ENCODE data around the gene SLC6A3. TPM values are rescaled to one million over a fixed set of nuclear protein-coding genes. Genes with fewer than 3 reads are reported as not detected.

SLC6A3 gene
- total RNA-seq, 1 experiment from 2014 or later = not detected

GRCh38 chr5:1418921-1419280 lies 26.3 kb downstream of the SLC6A3 start:
- ChIA-PET CTCF (no interaction called here), POLR2A (no interaction called here)
- DNase-seq = no peak
- H3K9me3 ChIP-seq = no peaks in the 10 kb centered on the region
- H3K27ac Mint-ChIP-seq (ENCODE audit: unreplicated experiment) = no peak overlapping the region
- H3K4me3 ChIP-seq (ENCODE audit: low read depth, low read length) = no peak overlapping the region
- intact Hi-C loops (cut with micrococcal nuclease; ENCODE audit: unreplicated experiment) = no loop called here
- no peaks in the 10 kb centered on the region for H3K36me3 ChIP-seq (ENCODE audit: control insufficient read depth, insufficient read depth, low read length)
- H3K27me3 Mint-ChIP-seq (ENCODE audit: insufficient read depth, unreplicated experiment) = peaks cover 15% of the 10 kb centered on the region
- no peak overlapping the region for H3K4me3 Mint-ChIP-seq (ENCODE audit: unreplicated experiment)
- BruUV-seq (replicated peaks) = no TSS peak
- no peaks in the 10 kb centered on the region for H3K9me3 Mint-ChIP-seq (ENCODE audit: unreplicated experiment)
- H3K4me1 ChIP-seq = no peaks in the 10 kb centered on the region
- no peaks in the 10 kb centered on the region for H3K4me1 Mint-ChIP-seq (ENCODE audit: low read depth, unreplicated experiment)
- no peak for TF ChIP-seq CTCF (IDR thresholded peaks at IDR 0.05; ENCODE audit: insufficient read depth in 1 of 2, low read depth in 1 of 2, low read length in 1 of 2, severe bottlenecking in 1 of 2, unreplicated experiment in 1 of 2)
- H3K36me3 Mint-ChIP-seq (ENCODE audit: insufficient read depth, unreplicated experiment) = no peaks in the 10 kb centered on the region
- H3K27me3 ChIP-seq (replicated peaks; ENCODE audit: control insufficient read depth, insufficient read depth, low read length) = no peaks in the 10 kb centered on the region

- Histone ChIP-seq H3K4me1 (no peaks in the 10 kb centered on the region), H3K27me3 (replicated peaks; ENCODE audit: control insufficient read depth, insufficient read depth, low read length) (no peaks in the 10 kb centered on the region), H3K4me3 (ENCODE audit: low read depth, low read length) (no peak overlapping the region), H3K9me3 (no peaks in the 10 kb centered on the region), H3K36me3 (ENCODE audit: control insufficient read depth, insufficient read depth, low read length) (no peaks in the 10 kb centered on the region)
- peaks cover 15% of the 10 kb centered on the region for H3K27me3 Mint-ChIP-seq (ENCODE audit: insufficient read depth, unreplicated experiment)
- ChIA-PET CTCF (no interaction called here), POLR2A (no interaction called here)
- no peaks in the 10 kb centered on the region for H3K4me1 Mint-ChIP-seq (ENCODE audit: low read depth, unreplicated experiment)
- H3K9me3 Mint-ChIP-seq (ENCODE audit: unreplicated experiment) = no peaks in the 10 kb centered on the region
- no peak overlapping the region for H3K4me3 Mint-ChIP-seq (ENCODE audit: unreplicated experiment)
- H3K27ac Mint-ChIP-seq (ENCODE audit: unreplicated experiment) = no peak overlapping the region
- DNase-seq = no peak
- H3K36me3 Mint-ChIP-seq (ENCODE audit: insufficient read depth, unreplicated experiment) = no peaks in the 10 kb centered on the region
- no TSS peak for BruUV-seq (replicated peaks)
- TF ChIP-seq CTCF (IDR thresholded peaks at IDR 0.05; ENCODE audit: insufficient read depth in 1 of 2, low read depth in 1 of 2, low read length in 1 of 2, severe bottlenecking in 1 of 2, unreplicated experiment in 1 of 2) = no peak
- intact Hi-C loops (cut with micrococcal nuclease; ENCODE audit: unreplicated experiment) = no loop called here
Observed at GRCh38 chr5:1418238-1418920, 26.9 kb downstream of the SLC6A3 start.

GRCh38 chr5:1417586-1418225 lies 27.5 kb downstream of the SLC6A3 start:
- Histone ChIP-seq H3K36me3 (ENCODE audit: control insufficient read depth, insufficient read depth, low read length) (no peaks in the 10 kb centered on the region), H3K9me3 (no peaks in the 10 kb centered on the region), H3K27me3 (replicated peaks; ENCODE audit: control insufficient read depth, insufficient read depth, low read length) (no peaks in the 10 kb centered on the region), H3K4me1 (no peaks in the 10 kb centered on the region), H3K4me3 (ENCODE audit: low read depth, low read length) (no peak overlapping the region)
- no peaks in the 10 kb centered on the region for H3K9me3 Mint-ChIP-seq (ENCODE audit: unreplicated experiment)
- BruUV-seq (replicated peaks) = no TSS peak
- DNase-seq = no peak
- intact Hi-C loops (cut with micrococcal nuclease; ENCODE audit: unreplicated experiment) = no loop called here
- H3K4me1 Mint-ChIP-seq (ENCODE audit: low read depth, unreplicated experiment) = no peaks in the 10 kb centered on the region
- no peak overlapping the region for H3K27ac Mint-ChIP-seq (ENCODE audit: unreplicated experiment)
- H3K27me3 Mint-ChIP-seq (ENCODE audit: insufficient read depth, unreplicated experiment) = peaks cover 15% of the 10 kb centered on the region
- TF ChIP-seq CTCF (IDR thresholded peaks at IDR 0.05; ENCODE audit: insufficient read depth in 1 of 2, low read depth in 1 of 2, low read length in 1 of 2, severe bottlenecking in 1 of 2, unreplicated experiment in 1 of 2) = no peak
- ChIA-PET POLR2A (no interaction called here), CTCF (no interaction called here)
- no peaks in the 10 kb centered on the region for H3K36me3 Mint-ChIP-seq (ENCODE audit: insufficient read depth, unreplicated experiment)
- H3K4me3 Mint-ChIP-seq (ENCODE audit: unreplicated experiment) = no peak overlapping the region

Measured in Caco-2 (cell line).